Dermis blood vessel endothelial cell (primary cell): ENCODE data around the gene PARVA. TPM values are rescaled to one million over a fixed set of nuclear protein-coding genes. Genes with fewer than 3 reads are reported as not detected.
A peak's percentile ranks its signal among the peaks of the same experiment; 100 is the strongest.
"Not testable (repeated sequence)": the region's sequence is repeated elsewhere in the genome, so short reads cannot be mapped to it uniquely, and the experiment has no call there.

ENCODE experiments used
- DNase-seq: peaks from one replicate; pipeline ENCODE4 v3.0.0; 2010
- total RNA-seq: library from RNA; depleted of rRNA; stranded (reverse); fragments of >200 nt; gene quantifications from 2 replicates; pipeline ENCODE4 v1.2.3, GENCODE V29; 2014

The PARVA gene
- 25.5 and 41.7 TPM in 2 replicates for total RNA-seq

DNA sequence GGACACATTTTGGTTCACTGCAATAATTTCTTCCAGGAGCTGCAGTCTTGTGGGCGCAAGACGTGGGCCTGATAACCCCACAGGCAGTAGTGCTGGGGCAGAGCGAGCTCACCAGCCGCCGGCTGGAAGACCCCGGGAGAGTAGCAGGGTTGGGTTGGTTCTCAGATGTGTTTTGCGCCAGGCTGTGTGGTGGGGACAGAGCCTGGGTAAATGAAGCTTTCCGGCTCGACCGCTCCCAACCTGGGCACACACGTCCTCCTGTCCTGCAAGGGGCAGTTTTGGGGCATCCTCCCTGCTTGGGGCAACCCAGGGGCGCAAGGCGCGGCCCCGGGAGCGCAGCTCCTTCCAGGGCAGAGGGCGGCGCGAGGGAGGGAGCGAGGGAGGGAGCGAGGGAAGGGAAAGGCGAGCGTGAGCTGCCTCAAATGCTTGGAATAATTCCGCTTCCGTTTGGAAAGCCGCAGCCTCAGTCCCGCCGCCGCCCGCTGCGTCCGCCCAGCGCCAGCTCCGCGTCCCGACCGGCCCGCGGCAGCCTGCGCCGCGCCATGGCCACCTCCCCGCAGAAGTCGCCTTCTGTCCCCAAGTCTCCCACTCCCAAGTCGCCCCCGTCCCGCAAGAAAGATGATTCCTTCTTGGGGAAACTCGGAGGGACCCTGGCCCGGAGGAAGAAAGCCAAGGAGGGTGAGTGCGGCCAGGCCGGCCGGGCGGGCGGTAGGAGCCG is at the start of gene PARVA:
Gene PARVA, plus strand, starts transcription at position 466 of the 718 bp plus-strand sequence. Its CDS starts 77 bp downstream, at position 543.
- peak; percentile 79 for DNase-seq

- DNase-seq, result no peak
Measured at GRCh38 chr11:12329169-12329568, 48.2 kb upstream of the PARVA start.

DNA sequence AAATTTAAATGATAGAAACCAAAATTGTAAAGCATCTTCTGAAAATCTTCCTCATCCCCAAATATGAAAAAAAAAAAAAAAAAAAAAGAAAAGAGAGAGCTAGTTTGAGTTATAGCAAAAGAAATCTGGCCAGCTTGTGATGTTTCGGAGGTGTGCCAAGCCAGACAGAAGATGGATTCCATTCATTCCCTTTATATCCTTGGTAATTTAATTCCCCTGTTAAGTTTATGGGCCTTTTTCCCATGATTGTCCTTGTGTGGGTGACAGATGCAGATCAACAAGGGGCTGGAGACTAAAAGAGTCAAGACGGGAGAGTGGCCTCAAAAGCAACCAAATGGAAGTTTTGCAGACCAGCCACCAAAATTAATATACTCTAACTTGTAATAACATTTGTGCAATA is 47.6 kb upstream of the PARVA start:
- no peak for DNase-seq

GRCh38 chr11:12330485-12331231 is 46.7 kb upstream of the PARVA start:
- no peak for DNase-seq

DNA sequence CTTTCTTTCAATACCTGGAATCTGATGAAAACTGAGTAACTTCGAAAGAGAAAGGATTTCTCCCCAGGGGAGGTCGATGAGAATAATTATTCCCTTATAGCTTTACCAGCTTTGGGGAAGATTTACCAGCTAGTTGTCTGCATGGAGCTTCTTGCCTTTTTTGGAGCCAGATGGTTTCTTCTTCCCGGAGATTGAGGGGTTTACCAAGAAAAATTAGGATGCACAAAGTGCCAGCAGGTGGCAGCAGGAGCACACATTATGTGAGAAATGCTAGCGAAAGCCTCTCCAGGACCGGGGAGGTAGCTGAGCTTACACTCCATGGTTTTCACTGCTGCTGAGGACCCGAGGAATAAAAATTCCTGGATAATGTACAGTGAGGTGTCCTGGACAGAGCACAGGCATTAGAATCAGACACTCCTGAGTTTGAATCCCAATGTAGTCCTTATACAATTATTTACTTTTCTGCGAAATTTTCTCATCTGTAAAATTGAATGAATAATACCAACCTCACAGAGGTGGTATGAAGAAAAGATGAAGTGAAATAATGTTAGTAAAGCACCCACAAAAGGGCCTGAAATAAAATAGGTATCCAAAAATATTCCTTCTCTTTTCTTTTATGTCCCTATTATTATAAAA is 46.0 kb upstream of the PARVA start:
- DNase-seq, result peak; percentile 89

DNA sequence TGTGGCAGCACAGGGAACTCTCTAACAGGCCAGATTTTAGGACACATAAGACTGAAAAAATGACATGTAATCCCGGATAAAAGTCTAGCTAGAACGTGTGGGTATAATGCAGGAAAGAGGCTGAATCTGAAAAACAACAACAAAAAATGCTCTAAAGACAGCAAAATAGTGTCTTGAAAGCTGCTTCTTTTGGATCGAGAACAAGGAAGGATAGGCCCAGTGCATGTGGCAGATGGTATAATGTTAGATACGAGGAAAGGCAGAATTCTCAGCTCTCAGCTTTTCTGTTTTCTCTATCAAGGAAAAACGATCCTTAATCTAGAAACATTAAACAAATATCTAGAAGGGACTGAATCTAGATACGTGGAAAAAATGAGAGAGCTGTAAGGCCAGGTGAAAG is 33.8 kb upstream of the PARVA start:
- DNase-seq, result no peak

DNA sequence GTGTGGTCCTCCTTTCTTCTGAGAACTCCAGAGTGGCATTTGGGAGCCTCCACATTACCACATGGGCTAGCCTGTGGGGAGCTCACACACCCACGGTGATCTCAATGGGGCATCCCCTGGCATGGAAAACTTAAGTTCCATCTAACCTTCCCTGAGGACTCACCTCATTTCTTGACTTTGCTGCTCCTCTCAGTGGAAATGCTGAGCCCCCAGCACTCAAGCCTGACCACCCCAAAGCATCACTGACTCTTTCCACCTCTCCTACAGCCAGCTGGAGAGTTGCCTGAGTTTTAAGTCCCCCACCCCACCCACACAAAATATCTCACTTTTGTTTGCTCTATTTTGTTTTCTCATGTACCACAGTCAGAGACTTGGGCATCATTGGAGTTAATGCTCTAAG is 23.8 kb upstream of the PARVA start:
- DNase-seq, result no peak

DNA sequence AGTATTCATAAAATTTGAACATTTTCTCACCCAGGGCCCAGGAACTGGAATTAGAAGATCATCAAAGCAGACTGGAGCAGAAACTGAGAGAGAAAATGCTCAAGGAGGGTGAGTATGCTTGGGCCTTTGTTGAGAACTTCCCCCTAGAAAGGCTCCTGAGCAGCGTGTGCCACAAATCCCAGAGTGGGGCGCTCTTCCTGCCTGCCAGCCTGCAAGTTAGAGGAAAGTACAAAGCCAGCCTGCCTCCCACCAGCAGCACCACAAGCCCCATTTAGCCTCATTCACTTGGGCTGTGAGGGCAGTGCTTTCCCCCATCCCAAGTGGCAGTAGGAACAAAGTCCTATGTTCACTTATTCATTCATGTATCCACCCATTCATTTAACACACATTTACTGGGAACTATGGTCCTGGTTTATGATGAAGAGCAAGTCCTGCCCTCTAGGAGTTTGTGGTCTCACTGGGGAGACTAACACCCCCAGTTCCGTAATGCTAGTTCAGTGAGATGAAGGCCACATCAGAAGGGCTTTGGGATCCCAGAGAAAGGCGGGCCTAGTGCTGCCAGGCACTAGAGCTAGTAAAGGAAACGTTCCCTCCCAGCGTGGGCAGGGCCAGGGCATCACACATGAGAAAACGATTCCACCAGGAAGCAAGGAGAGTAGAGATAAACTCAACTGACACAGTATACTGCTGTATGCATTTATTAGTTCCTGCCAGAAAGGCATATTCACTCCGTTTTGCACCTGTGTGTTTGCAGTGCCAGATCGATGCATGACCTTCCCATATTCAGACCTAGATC is 22.4 kb upstream of the PARVA start:
- no peak for DNase-seq

GRCh38 chr11:12356944-12357655 is 20.3 kb upstream of the PARVA start:
- DNase-seq, result no peak

GRCh38 chr11:12357697-12358096 is 19.7 kb upstream of the PARVA start:
- DNase-seq, result not testable (repeated sequence)

GRCh38 chr11:12358302-12359188 is 18.8 kb upstream of the PARVA start:
- peak; percentile 41 for DNase-seq

DNA sequence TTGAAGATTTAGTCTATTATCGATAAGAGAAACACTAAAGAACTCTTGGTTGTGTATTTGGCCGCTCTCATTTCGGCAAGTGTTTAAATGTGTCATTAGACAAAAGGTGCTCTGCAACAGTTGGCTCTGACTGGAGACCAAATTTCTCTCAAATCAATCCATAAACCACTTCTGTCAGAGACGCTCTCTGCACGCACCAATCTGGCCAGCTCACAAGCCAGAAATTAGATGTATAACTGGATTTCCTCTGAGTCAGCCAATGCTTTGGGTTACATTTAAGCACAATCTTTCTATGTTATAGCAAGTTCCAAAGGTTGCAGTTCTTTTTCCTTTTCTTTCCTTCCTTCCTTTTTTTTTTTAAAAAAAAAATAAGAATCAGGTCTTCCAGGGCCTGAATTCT is 17.6 kb upstream of the PARVA start:
- no peak for DNase-seq

GRCh38 chr11:12361682-12362081 is 15.7 kb upstream of the PARVA start:
- DNase-seq, result peak; percentile 46

- DNase-seq, result no peak
Measured at GRCh38 chr11:12362857-12363256, 14.5 kb upstream of the PARVA start.

DNA sequence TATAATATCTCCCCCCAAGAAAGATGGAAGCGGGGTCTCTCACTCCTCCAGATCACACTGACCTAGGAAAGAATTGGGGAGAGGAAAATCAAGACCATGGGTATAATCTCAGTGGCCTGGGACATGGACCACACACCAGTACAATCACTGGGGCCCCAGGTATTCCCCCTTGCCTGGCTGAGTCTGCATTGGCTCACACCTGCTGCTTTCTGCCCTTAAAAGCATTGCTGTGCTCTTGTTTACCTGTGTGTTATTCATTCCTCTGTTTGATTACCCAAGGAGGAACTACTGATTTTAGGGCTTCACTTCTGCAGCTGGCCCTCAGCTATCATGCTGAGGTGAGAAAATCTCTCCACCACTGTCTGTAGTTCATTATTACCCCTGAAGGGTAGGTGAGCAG is 14.0 kb upstream of the PARVA start:
- no peak for DNase-seq

DNA sequence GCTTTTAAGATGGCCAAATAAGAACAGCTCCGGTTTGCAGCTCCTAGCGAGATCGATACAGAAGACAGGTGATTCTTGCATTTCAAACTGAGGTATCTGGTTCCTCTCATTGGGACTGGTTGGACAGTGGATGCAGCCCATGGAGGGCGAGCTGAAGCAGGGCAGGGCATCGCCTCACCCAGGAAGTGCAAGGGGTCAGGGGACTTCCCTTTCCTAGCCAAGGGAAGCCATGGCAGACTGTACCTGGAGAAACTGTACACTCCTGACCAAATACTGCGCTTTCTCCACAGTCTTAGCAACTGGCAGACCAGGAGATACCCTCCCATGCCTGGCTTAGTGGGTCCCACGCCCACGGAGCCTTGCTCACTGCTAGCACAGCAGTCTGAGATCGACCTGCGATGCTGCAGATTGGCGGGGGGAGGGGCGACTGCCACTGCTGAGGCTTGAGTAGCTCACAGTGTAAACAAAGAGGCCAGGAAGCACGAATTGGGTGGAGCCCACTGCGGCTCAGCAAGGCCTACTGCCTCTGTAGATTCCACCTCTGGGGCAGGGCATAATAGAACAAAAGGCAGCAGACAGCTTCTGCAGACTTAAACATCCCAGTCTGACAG is 11.3 kb upstream of the PARVA start:
- DNase-seq, result peak; percentile 38

DNA sequence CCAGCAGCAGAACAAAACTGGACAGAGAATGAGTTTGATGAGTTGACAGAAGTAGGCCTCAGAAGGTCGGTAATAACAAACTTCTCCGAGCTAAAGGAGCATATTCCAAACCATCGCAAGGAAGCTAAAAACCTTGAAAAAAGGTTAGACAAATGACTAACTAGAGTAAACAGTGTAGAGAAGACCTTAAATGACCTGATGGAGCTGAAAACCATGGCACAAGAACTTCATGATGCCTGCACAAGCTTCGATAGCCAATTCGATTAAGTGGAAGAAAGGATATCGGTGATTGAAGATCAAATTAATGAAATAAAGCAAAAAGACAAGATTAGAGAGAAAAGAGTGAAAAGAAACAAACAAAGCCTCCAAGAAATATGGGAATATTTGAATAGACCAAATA is 10.3 kb upstream of the PARVA start:
- not testable (repeated sequence) for DNase-seq

- no peak for DNase-seq
Measured at GRCh38 chr11:12372111-12372510, 5.3 kb upstream of the PARVA start.

DNA sequence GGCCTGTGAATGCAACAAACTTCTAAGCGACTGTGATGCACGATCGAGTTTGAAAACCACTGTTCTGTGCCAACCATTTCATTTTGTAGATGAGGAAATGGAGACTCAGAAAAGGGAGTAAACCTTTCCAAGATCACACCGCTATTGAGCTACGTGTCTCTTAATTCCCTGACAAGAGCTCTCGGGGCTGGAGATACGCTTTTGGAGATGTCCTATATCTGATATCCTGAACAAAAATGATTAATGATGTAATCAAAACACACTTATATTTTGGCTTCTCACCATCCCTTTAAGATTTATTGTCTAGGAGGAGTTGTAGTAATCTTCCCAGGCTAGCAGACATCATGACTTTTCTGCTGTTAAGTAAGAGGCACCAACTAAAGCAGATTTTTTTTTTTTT is 1.7 kb upstream of the PARVA start:
- DNase-seq, result no peak

GRCh38 chr11:12376259-12377081 is 901 bp upstream of the PARVA start:
- peak; percentile 19 for DNase-seq
